A549 treated with AZD9567 at 1 μM for 4 hours (cell line): ENCODE results near the gene INTS6L. TPM values are rescaled to one million over a fixed set of nuclear protein-coding genes. Genes with fewer than 3 reads are reported as not detected.

ENCODE experiments used
- total RNA-seq: library from RNA; stranded (reverse); fragments of 200-300 nt; extraction: Qiagen RNA extraction; gene quantifications from 5 replicates; pipeline ENCODE4 v1.2.3, GENCODE V29; 2022; ENCODE audit not compliant: insufficient read depth

The INTS6L gene
- 0.10 to 0.24 TPM (median 0.14 TPM) in 4 of 5 replicates, not detected in the other for total RNA-seq

GRCh38 chrX:135520553-135521404 is at the start of gene INTS6L:
Gene INTS6L, plus strand, starts transcription at chrX:135520660. Its CDS starts 333 bp downstream, at chrX:135520993.

Other genes starting within 250 kb of the INTS6L start
- gene ETDC, start 211.2 kb upstream of the INTS6L start, total RNA-seq: not detected in 5 replicates
- gene ZNF75D, start 176.6 kb upstream of the INTS6L start, total RNA-seq: 3.0 to 4.6 TPM (median 3.2 TPM) in 5 replicates
- 3.1 to 5.0 TPM (median 4.3 TPM) in 5 replicates for gene ZNF449, start 175.9 kb upstream of the INTS6L start, total RNA-seq
- gene SMIM10L2A, start 98.7 kb upstream of the INTS6L start, total RNA-seq: 0.11 to 0.48 TPM (median 0.14 TPM) in 5 replicates
- not detected in 5 replicates for gene CT45A1, start 193.0 kb downstream of the INTS6L start, total RNA-seq
- 0.15 to 0.29 TPM (median 0.18 TPM) in 4 of 5 replicates, not detected in the other for gene CT45A3, start 247.5 kb downstream of the INTS6L start, total RNA-seq